HL-60 (cell line): ENCODE results near the gene ITGB5.

Experiments
- DNase-seq, 2 experiments: peaks; one replicate each; pipeline ENCODE4 v3.0.0-alpha.2; 2010 to 2020; ENCODE audit warnings: low read depth in 1 of 2, low spot score in 1 of 2
- H3K27ac ChIP-seq: fragments of 250-450 bp; sonication (Bioruptor Pico); replicated peaks from 2 replicates; pipeline ENCODE4 v1.5.1; 2020; ENCODE audit warnings: mild to moderate bottlenecking, moderate library complexity
- H3K27me3 ChIP-seq: fragments of 250-450 bp; sonication (Bioruptor Pico); 2 replicates; pipeline ENCODE4 v1.5.1; 2021; ENCODE audit warnings: mild to moderate bottlenecking, moderate library complexity; ENCODE audit not compliant: insufficient read depth, poor library complexity, severe bottlenecking
- H3K4me3 ChIP-seq: replicated peaks from 2 replicates; pipeline ENCODE4 v1.5.1; 2011; ENCODE audit warnings: mild to moderate bottlenecking, control low read depth, low read length; ENCODE audit not compliant: insufficient read depth
- GABPA ChIP-seq: IDR thresholded peaks from 2 replicates; pipeline ENCODE4 v1.6.1; 2012; ENCODE audit warnings: low read depth
- POLR2AphosphoS5 ChIP-seq: IDR thresholded peaks from 2 replicates; pipeline ENCODE4 v1.6.1; 2012; ENCODE audit warnings: low read depth
- REST ChIP-seq: IDR thresholded peaks from 2 replicates; pipeline ENCODE4 v1.6.1; 2012; ENCODE audit warnings: low read depth; ENCODE audit not compliant: insufficient replicate concordance
- SPI1 ChIP-seq: IDR thresholded peaks from 2 replicates; pipeline ENCODE4 v1.6.1; 2012; ENCODE audit warnings: low read depth, mild to moderate bottlenecking, borderline replicate concordance
- TF ChIP-seq, protein P1 (sequence below): IDR thresholded peaks from one replicate; pipeline ENCODE4 v1.5.1; 2011; ENCODE audit warnings: low read length, control low read depth, inconsistent platforms; ENCODE audit not compliant: insufficient read depth

ITGB5 gene

DNA sequence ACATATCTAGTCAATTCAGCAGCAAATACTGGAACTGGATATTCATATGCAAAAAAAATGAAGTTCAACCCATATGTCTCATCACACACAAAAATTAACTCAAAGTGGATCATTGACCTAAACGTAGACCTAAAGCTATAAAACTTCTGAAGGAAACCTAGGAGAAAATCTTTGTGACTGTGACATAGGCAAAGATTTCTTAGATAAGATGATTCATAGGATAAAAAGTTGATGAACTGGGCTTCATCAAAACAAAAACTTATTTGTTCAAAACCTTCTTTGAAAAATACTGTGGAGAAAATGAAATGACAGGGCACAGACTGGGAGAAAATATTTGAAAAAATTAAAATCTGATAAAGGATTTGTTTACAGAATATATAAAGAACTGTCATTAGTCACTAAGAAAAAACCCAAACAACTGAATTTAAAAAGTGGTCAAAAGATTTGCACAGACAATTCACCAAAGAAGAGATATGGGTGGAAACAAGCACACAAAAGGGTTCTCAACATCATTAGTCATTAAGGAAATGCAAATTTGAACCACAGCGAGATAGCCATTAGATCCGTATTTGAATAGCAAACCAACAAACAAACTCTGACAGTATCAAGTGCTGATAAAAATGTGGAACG, 62.8 kb downstream of the ITGB5 start:
- TF ChIP-seq POLR2AphosphoS5, result no peak
- no peak overlapping the region for H3K4me3 ChIP-seq
- H3K27ac ChIP-seq, result no peak overlapping the region
- no peak for DNase-seq
- peaks cover 3% of the 10 kb centered on the region for H3K27me3 ChIP-seq

DNA sequence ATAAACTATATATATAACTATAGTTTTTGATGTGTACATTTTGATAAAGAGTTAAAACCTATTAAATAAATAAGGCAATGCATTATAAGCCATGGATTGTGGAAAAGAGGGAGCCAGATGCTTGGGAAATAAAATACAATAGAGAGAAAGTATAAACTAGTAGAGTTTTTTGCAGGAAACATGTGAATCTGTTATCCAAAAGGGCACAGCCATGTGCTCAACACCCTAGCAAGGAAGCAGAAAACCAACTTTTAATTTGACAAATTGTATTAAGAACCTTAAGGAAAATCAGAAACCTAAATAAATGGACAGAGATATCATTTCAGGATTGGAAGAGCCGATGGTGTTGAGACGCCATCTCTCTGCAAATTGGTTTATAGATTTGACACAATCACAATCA, 63.5 kb downstream of the ITGB5 start:
- Histone ChIP-seq H3K27me3 (peaks cover 3% of the 10 kb centered on the region), H3K27ac (no peak overlapping the region), H3K4me3 (no peak overlapping the region)
- no peak for DNase-seq
- TF ChIP-seq GABPA (no peak), REST (no peak), POLR2AphosphoS5 (no peak), SPI1 (no peak)
- TF ChIP-seq, protein P1, sequence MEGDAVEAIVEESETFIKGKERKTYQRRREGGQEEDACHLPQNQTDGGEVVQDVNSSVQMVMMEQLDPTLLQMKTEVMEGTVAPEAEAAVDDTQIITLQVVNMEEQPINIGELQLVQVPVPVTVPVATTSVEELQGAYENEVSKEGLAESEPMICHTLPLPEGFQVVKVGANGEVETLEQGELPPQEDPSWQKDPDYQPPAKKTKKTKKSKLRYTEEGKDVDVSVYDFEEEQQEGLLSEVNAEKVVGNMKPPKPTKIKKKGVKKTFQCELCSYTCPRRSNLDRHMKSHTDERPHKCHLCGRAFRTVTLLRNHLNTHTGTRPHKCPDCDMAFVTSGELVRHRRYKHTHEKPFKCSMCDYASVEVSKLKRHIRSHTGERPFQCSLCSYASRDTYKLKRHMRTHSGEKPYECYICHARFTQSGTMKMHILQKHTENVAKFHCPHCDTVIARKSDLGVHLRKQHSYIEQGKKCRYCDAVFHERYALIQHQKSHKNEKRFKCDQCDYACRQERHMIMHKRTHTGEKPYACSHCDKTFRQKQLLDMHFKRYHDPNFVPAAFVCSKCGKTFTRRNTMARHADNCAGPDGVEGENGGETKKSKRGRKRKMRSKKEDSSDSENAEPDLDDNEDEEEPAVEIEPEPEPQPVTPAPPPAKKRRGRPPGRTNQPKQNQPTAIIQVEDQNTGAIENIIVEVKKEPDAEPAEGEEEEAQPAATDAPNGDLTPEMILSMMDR, result no peak

GRCh38 chr3:124823206-124823605, 64.0 kb downstream of the ITGB5 start:
- DNase-seq, result no peak
- TF ChIP-seq SPI1, result peak; percentile 40; the same call in 1 of the 2 replicates
- TF ChIP-seq REST, result no peak

GRCh38 chr3:124821356-124821755, 65.8 kb downstream of the ITGB5 start:
- no peak overlapping the region for H3K4me3 ChIP-seq
- DNase-seq, result no peak

More at GRCh38 chr3:124823206-124823605, 64.0 kb downstream of the ITGB5 start:
- Histone ChIP-seq H3K27me3 (peaks cover 3% of the 10 kb centered on the region), H3K27ac (no peak overlapping the region), H3K4me3 (no peak overlapping the region)

More at GRCh38 chr3:124821356-124821755, 65.8 kb downstream of the ITGB5 start:
- H3K27me3 ChIP-seq, result peaks cover 3% of the 10 kb centered on the region
- TF ChIP-seq GABPA (no peak), REST (no peak), SPI1 (no peak), POLR2AphosphoS5 (no peak)
- TF ChIP-seq, protein P1, result no peak
- H3K27ac ChIP-seq, result no peak overlapping the region
